PC-3 (cell line): ENCODE measurements around the gene EPN2.

Experiments
- EZH2 ChIP-seq: fragments of 300-600 bp; sonication (generic); IDR thresholded peaks from one replicate; pipeline ENCODE4 v1.6.1; 2017; ENCODE audit warnings: antibody characterized with exemption, mild to moderate bottlenecking, low read length; ENCODE audit not compliant: unreplicated experiment
- EZH2phosphoT487 ChIP-seq: fragments of 300-600 bp; sonication (generic); IDR thresholded peaks from 2 replicates; pipeline ENCODE4 v1.6.1; 2018; ENCODE audit warnings: mild to moderate bottlenecking, antibody characterized with exemption, low read length, borderline replicate concordance
- TF ChIP-seq, protein P1 (sequence below): fragments of 300-600 bp; sonication (generic); conservative IDR thresholded peaks from 2 replicates; pipeline ENCODE4 v1.5.1; 2017; ENCODE audit warnings: antibody characterized with exemption, low read depth, mild to moderate bottlenecking, low read length

DNA sequence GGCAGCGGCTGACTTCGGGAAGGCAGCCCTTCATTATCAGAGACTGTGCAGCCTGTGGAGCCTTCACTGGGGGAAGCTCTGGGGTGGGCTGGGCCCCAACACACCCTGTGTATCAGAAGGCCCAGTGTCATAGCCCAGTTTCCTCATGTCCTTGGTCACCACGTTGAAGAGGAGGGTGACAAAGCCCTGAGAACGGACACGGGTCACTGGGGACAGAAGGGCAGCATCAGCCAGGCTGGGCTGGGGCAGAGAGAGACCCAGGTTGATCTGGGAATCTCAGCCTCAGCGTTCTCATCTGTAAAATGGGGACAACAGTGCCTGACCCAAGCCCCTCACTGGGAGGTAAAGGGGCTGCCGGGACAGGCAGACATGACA, 106.1 kb downstream of the EPN2 start:
- TF ChIP-seq, protein P1, sequence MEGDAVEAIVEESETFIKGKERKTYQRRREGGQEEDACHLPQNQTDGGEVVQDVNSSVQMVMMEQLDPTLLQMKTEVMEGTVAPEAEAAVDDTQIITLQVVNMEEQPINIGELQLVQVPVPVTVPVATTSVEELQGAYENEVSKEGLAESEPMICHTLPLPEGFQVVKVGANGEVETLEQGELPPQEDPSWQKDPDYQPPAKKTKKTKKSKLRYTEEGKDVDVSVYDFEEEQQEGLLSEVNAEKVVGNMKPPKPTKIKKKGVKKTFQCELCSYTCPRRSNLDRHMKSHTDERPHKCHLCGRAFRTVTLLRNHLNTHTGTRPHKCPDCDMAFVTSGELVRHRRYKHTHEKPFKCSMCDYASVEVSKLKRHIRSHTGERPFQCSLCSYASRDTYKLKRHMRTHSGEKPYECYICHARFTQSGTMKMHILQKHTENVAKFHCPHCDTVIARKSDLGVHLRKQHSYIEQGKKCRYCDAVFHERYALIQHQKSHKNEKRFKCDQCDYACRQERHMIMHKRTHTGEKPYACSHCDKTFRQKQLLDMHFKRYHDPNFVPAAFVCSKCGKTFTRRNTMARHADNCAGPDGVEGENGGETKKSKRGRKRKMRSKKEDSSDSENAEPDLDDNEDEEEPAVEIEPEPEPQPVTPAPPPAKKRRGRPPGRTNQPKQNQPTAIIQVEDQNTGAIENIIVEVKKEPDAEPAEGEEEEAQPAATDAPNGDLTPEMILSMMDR = no peak
- TF ChIP-seq EZH2 (no peak), EZH2phosphoT487 (no peak)
